ENCODE results near the gene LHFPL6.

DNA sequence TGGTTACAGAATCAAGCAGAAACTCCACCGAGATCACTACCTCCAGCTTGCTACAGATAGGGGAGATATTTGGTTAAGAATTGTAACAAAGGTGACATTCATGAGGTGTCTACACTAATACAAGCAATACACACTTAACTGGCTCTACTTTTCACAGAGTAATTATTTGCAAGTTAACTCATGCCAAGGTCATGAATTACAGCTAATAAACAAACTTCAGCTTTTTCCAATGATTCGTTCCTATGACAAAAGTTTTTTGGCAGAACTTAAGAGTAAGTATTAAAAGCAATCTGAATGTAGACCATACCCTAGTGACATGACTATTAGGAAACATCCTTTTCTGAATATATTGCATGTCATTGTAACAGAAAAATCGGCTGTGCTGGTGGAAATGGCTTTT is 72.1 kb downstream of the LHFPL6 start:
- TF ChIP-seq CTCF (IDR thresholded peaks at IDR 0.05) (no peak), EZH2phosphoT487 (IDR thresholded peaks at IDR 0.05) (no peak)
